ENCODE data around the gene SHTN1. TPM values are rescaled to one million over a fixed set of nuclear protein-coding genes. Genes with fewer than 3 reads are reported as not detected.

The SHTN1 gene
- total RNA-seq, 1 donor from 2014 or later: 38.6 TPM

- TF ChIP-seq CTCF (IDR thresholded peaks at IDR 0.05; ENCODE audit: unreplicated experiment): no peak
- Mint-ChIP-seq H3K4me1 (no peaks in the 10 kb centered on the region), H3K9me3 (peaks cover 31% of the 10 kb centered on the region), H3K36me3 (peaks cover 53% of the 10 kb centered on the region), H3K27ac (no peak overlapping the region), H3K4me3 (no peak overlapping the region), H3K27me3 (ENCODE audit: low read depth) (no peaks in the 10 kb centered on the region)
- no peak for DNase-seq (ENCODE audit: low spot score in 2 of 2, unreplicated experiment in 2 of 2)
These were observed 73.2 kb downstream of the SHTN1 start for GRCh38 chr10:116931806-116932205.

- peak overlapping the region; percentile 57 for H3K27ac Mint-ChIP-seq
- peaks cover 17% of the 10 kb centered on the region for H3K36me3 Mint-ChIP-seq
- H3K4me3 Mint-ChIP-seq: no peak overlapping the region
- H3K4me1 Mint-ChIP-seq: peaks cover 5% of the 10 kb centered on the region
- TF ChIP-seq CTCF (IDR thresholded peaks at IDR 0.05; ENCODE audit: unreplicated experiment): no peak
- H3K9me3 Mint-ChIP-seq: no peaks in the 10 kb centered on the region
- no peaks in the 10 kb centered on the region for H3K27me3 Mint-ChIP-seq (ENCODE audit: low read depth)
- DNase-seq (ENCODE audit: low spot score in 2 of 2, unreplicated experiment in 2 of 2): no peak
These were observed 78.6 kb downstream of the SHTN1 start for GRCh38 chr10:116926426-116926825.

- Mint-ChIP-seq H3K36me3 (peaks cover 26% of the 10 kb centered on the region), H3K4me1 (peaks cover 5% of the 10 kb centered on the region)
- no peak for TF ChIP-seq CTCF (IDR thresholded peaks at IDR 0.05; ENCODE audit: unreplicated experiment)
These were observed 79.9 kb downstream of the SHTN1 start for GRCh38 chr10:116925056-116925455.

GRCh38 chr10:116919706-116920105 lies 85.3 kb downstream of the SHTN1 start:
- Mint-ChIP-seq H3K4me3 (no peak overlapping the region), H3K36me3 (peaks cover 30% of the 10 kb centered on the region), H3K27me3 (ENCODE audit: low read depth) (no peaks in the 10 kb centered on the region), H3K4me1 (no peaks in the 10 kb centered on the region), H3K9me3 (no peaks in the 10 kb centered on the region), H3K27ac (no peak overlapping the region)
- DNase-seq (ENCODE audit: low spot score in 2 of 2, unreplicated experiment in 2 of 2): no peak
- TF ChIP-seq CTCF (IDR thresholded peaks at IDR 0.05; ENCODE audit: unreplicated experiment): no peak

More at GRCh38 chr10:116925056-116925455, 79.9 kb downstream of the SHTN1 start:
- H3K9me3 Mint-ChIP-seq: no peaks in the 10 kb centered on the region
- H3K4me3 Mint-ChIP-seq: no peak overlapping the region
- H3K27ac Mint-ChIP-seq: no peak overlapping the region
- no peaks in the 10 kb centered on the region for H3K27me3 Mint-ChIP-seq (ENCODE audit: low read depth)
- no peak for DNase-seq (ENCODE audit: low spot score in 2 of 2, unreplicated experiment in 2 of 2)

- Mint-ChIP-seq H3K9me3 (no peaks in the 10 kb centered on the region), H3K4me1 (no peaks in the 10 kb centered on the region), H3K4me3 (no peak overlapping the region), H3K27me3 (ENCODE audit: low read depth) (no peaks in the 10 kb centered on the region), H3K27ac (no peak overlapping the region), H3K36me3 (peaks cover 30% of the 10 kb centered on the region)
- no peak for DNase-seq (ENCODE audit: low spot score in 2 of 2, unreplicated experiment in 2 of 2)
- no peak for TF ChIP-seq CTCF (IDR thresholded peaks at IDR 0.05; ENCODE audit: unreplicated experiment)
These were observed 85.8 kb downstream of the SHTN1 start for GRCh38 chr10:116919164-116919563.

- no peak for TF ChIP-seq CTCF (IDR thresholded peaks at IDR 0.05; ENCODE audit: unreplicated experiment)
- H3K27ac Mint-ChIP-seq: no peak overlapping the region
- H3K4me3 Mint-ChIP-seq: no peak overlapping the region
- no peaks in the 10 kb centered on the region for H3K9me3 Mint-ChIP-seq
- H3K36me3 Mint-ChIP-seq: peaks cover 29% of the 10 kb centered on the region
- H3K4me1 Mint-ChIP-seq: no peaks in the 10 kb centered on the region
- no peaks in the 10 kb centered on the region for H3K27me3 Mint-ChIP-seq (ENCODE audit: low read depth)
- no peak for DNase-seq (ENCODE audit: low spot score in 2 of 2, unreplicated experiment in 2 of 2)
These were observed 86.4 kb downstream of the SHTN1 start for GRCh38 chr10:116918583-116918982.
